GM12892 (cell line): Measurements from ENCODE around the gene ACAA1.

Experiments used
- POLR2A ChIP-seq: IDR thresholded peaks from 2 replicates; pipeline ENCODE4 v1.6.1; 2011; ENCODE audit warnings: low read depth, low read length, control low read depth
- POLR2AphosphoS5 ChIP-seq: IDR thresholded peaks from 2 replicates; pipeline ENCODE4 v1.6.1; 2011; ENCODE audit warnings: low read depth, low read length, control low read depth
- TAF1 ChIP-seq: IDR thresholded peaks from 2 replicates; pipeline ENCODE4 v1.6.1; 2011; ENCODE audit warnings: low read depth, mild to moderate bottlenecking, control low read depth, low read length, borderline replicate concordance

DNA sequence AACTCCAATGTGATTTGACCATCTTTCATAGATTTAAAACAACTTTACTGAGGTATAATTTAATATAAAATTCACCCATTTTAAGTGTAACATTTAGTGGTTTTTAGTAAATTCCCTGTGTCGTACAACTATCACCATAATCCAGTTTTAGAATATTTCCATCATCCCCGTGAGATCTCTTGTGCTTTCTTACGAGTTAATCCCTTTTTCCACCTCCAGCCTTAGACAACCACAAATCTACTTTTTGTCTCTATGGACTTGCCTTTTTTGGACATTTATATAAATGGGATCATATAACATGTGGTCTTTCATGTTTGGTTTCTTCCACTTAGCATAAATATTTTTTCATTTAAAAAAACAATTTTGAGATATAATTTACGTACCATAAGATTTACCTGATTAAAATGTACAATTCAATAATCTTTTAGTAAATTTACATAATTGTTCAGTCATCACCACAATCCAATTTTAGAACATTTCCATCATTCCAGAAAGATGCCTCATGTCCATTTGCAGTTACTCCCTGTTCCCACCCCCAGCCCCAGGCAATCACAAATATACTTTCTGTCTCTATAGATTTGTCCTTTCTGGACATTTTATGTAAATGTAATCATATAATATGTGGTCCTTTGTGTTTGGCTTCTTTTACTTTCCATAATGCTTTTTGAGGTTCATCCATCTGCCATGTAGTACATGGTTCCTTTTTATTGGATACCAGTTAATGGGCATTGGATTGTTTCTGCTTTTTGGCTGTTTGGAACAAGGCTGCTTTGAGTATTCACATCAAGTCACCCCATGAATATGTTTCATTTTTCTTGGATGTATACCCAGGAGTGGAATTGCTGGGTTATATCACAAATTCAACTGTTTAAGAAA is 31.5 kb upstream of the ACAA1 start:
- TF ChIP-seq POLR2A (no peak), TAF1 (no peak), POLR2AphosphoS5 (no peak)
